Karpas-422 (cell line): ENCODE results near the gene SOX9. TPM values are rescaled to one million over a fixed set of nuclear protein-coding genes. Genes with fewer than 3 reads are reported as not detected.
"Not testable (repeated sequence)": the region's sequence is repeated elsewhere in the genome, so short reads cannot be mapped to it uniquely, and the experiment has no call there.

ENCODE experiments used
- DNase-seq: peaks from one replicate; pipeline ENCODE4 v3.0.0-alpha.2; 2015
- H2AFZ ChIP-seq: fragments of 200-600 bp; sonication (generic); 2 replicates; pipeline ENCODE4 v1.6.1; 2014; ENCODE audit warnings: antibody characterized with exemption, low read length, mixed read lengths
- H3K27ac ChIP-seq: fragments of 200-600 bp; sonication (generic); 2 replicates; pipeline ENCODE4 v1.5.1; 2014; ENCODE audit warnings: mild to moderate bottlenecking, low read length, moderate library complexity
- H3K27me3 ChIP-seq: fragments of 200-600 bp; sonication (generic); 2 replicates; pipeline ENCODE4 v1.6.1; 2014; ENCODE audit warnings: low read length, mixed read lengths
- H3K36me3 ChIP-seq: fragments of 200-600 bp; sonication (generic); 2 replicates; pipeline ENCODE4 v1.6.1; 2014; ENCODE audit warnings: low read length, mixed read lengths; ENCODE audit not compliant: insufficient read depth
- H3K4me1 ChIP-seq: fragments of 200-600 bp; sonication (generic); 2 replicates; pipeline ENCODE4 v1.6.1; 2014; ENCODE audit warnings: mild to moderate bottlenecking, low read length, mixed read lengths
- H3K4me2 ChIP-seq: fragments of 200-600 bp; sonication (generic); 2 replicates; pipeline ENCODE4 v1.6.1; 2014; ENCODE audit warnings: low read length, low read depth, mild to moderate bottlenecking; ENCODE audit not compliant: poor library complexity, severe bottlenecking
- H3K4me3 ChIP-seq: fragments of 200-600 bp; sonication (generic); 2 replicates; pipeline ENCODE4 v1.5.1; 2014; ENCODE audit warnings: mild to moderate bottlenecking, antibody characterized with exemption, low read length, mixed read lengths
- H3K79me2 ChIP-seq: fragments of 200-600 bp; sonication (generic); 2 replicates; pipeline ENCODE4 v1.6.1; 2014; ENCODE audit warnings: mild to moderate bottlenecking, low read length, mixed read lengths
- H3K9ac ChIP-seq: fragments of 200-600 bp; sonication (generic); 2 replicates; pipeline ENCODE4 v1.6.0; 2014; ENCODE audit warnings: low read length
- H3K9me2 ChIP-seq: fragments of 200-600 bp; sonication (generic), shearing (Covaris generic); replicated peaks from 2 replicates; pipeline ENCODE4 v1.6.0; 2014; ENCODE audit warnings: mild to moderate bottlenecking, low read length, moderate library complexity; ENCODE audit not compliant: insufficient read depth
- H3K9me3 ChIP-seq: fragments of 300-700, 200-600 bp; sonication (generic); 2 replicates; pipeline ENCODE4 v1.6.1; 2014; ENCODE audit warnings: low read length, mixed read lengths
- H4K20me1 ChIP-seq: fragments of 200-600 bp; sonication (generic); 2 replicates; pipeline ENCODE4 v1.6.1; 2014; ENCODE audit warnings: mild to moderate bottlenecking, antibody characterized with exemption, low read length, low read depth; ENCODE audit not compliant: insufficient read depth
- total RNA-seq: library from RNA; depleted of rRNA; stranded (reverse); fragments of >200 nt; shearing (Covaris generic); gene quantifications from 2 replicates; pipeline ENCODE4 v1.2.3, GENCODE V29; 2014; ENCODE audit warnings: low replicate concordance

Gene SOX9
- total RNA-seq, 1 experiment from 2014 or later: 30.3 TPM

GRCh38 chr17:72104164-72104862, 16.5 kb upstream of the SOX9 start:
- no peak overlapping the region for H3K9ac ChIP-seq
- H3K4me3 ChIP-seq: no peak overlapping the region
- no peak overlapping the region for H2AFZ ChIP-seq
- no peaks in the 10 kb centered on the region for H4K20me1 ChIP-seq
- no peak overlapping the region for H3K27ac ChIP-seq
- H3K79me2 ChIP-seq: no peaks in the 10 kb centered on the region
- no peaks in the 10 kb centered on the region for H3K27me3 ChIP-seq
- no peaks in the 10 kb centered on the region for H3K9me2 ChIP-seq
- no peak for DNase-seq
- H3K4me1 ChIP-seq: no peaks in the 10 kb centered on the region
- no peak overlapping the region for H3K4me2 ChIP-seq
- no peaks in the 10 kb centered on the region for H3K9me3 ChIP-seq
- no peaks in the 10 kb centered on the region for H3K36me3 ChIP-seq

- H2AFZ ChIP-seq: no peak overlapping the region
- no peaks in the 10 kb centered on the region for H3K27me3 ChIP-seq
- no peaks in the 10 kb centered on the region for H3K9me3 ChIP-seq
- H3K9ac ChIP-seq: no peak overlapping the region
- H3K36me3 ChIP-seq: no peaks in the 10 kb centered on the region
- no peaks in the 10 kb centered on the region for H3K79me2 ChIP-seq
- H3K4me1 ChIP-seq: no peaks in the 10 kb centered on the region
- H4K20me1 ChIP-seq: no peaks in the 10 kb centered on the region
- no peak for DNase-seq
- no peaks in the 10 kb centered on the region for H3K9me2 ChIP-seq
- no peak overlapping the region for H3K4me3 ChIP-seq
- H3K4me2 ChIP-seq: no peak overlapping the region
- H3K27ac ChIP-seq: no peak overlapping the region
Observed at GRCh38 chr17:72104863-72105234, 16.0 kb upstream of the SOX9 start.

- H3K36me3 ChIP-seq: no peaks in the 10 kb centered on the region
- H3K27ac ChIP-seq: no peak overlapping the region
- no peak for DNase-seq
- no peak overlapping the region for H3K4me3 ChIP-seq
- H3K9me3 ChIP-seq: no peaks in the 10 kb centered on the region
- no peak overlapping the region for H3K9ac ChIP-seq
- no peaks in the 10 kb centered on the region for H3K9me2 ChIP-seq
- no peak overlapping the region for H2AFZ ChIP-seq
- H3K79me2 ChIP-seq: no peaks in the 10 kb centered on the region
- H4K20me1 ChIP-seq: no peaks in the 10 kb centered on the region
- H3K4me1 ChIP-seq: no peaks in the 10 kb centered on the region
- no peak overlapping the region for H3K4me2 ChIP-seq
- no peaks in the 10 kb centered on the region for H3K27me3 ChIP-seq
Observed at GRCh38 chr17:72107100-72107499, 13.7 kb upstream of the SOX9 start.

GRCh38 chr17:72110231-72110941, 10.4 kb upstream of the SOX9 start:
- no peaks in the 10 kb centered on the region for H4K20me1 ChIP-seq
- H3K4me3 ChIP-seq: no peak overlapping the region
- no peaks in the 10 kb centered on the region for H3K9me2 ChIP-seq
- DNase-seq: no peak
- no peaks in the 10 kb centered on the region for H3K9me3 ChIP-seq
- H3K4me2 ChIP-seq: no peak overlapping the region
- no peaks in the 10 kb centered on the region for H3K36me3 ChIP-seq
- H3K27me3 ChIP-seq: no peaks in the 10 kb centered on the region
- no peak overlapping the region for H3K27ac ChIP-seq
- H2AFZ ChIP-seq: no peak overlapping the region
- H3K9ac ChIP-seq: no peak overlapping the region
- no peaks in the 10 kb centered on the region for H3K79me2 ChIP-seq
- H3K4me1 ChIP-seq: no peaks in the 10 kb centered on the region

DNA sequence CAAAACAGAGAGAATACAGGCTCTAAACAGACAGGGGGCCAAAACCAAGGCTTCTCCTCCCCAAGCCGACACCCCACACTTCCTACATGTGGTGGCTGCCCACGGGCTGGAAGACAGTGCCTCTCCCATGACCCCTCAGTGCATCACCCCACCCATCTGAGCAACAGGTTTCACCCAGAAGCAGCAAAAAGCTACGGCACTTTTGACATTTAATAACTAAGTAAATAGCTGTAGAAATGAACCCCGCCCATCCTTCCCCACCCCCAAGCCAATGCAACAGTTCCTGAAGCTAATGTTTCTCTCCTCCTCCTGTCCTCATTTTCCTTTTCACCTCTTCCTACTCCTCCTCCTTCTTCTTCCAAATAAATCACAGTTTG, 9.9 kb upstream of the SOX9 start:
- no peak for DNase-seq
- H3K9me3 ChIP-seq: no peaks in the 10 kb centered on the region
- no peaks in the 10 kb centered on the region for H3K4me1 ChIP-seq
- H3K4me3 ChIP-seq: no peak overlapping the region
- no peaks in the 10 kb centered on the region for H4K20me1 ChIP-seq
- no peaks in the 10 kb centered on the region for H3K9me2 ChIP-seq
- no peaks in the 10 kb centered on the region for H3K27me3 ChIP-seq
- H3K27ac ChIP-seq: no peak overlapping the region
- H2AFZ ChIP-seq: no peak overlapping the region
- no peaks in the 10 kb centered on the region for H3K79me2 ChIP-seq
- H3K9ac ChIP-seq: no peak overlapping the region
- H3K36me3 ChIP-seq: no peaks in the 10 kb centered on the region
- H3K4me2 ChIP-seq: no peak overlapping the region

- no peak overlapping the region for H3K4me2 ChIP-seq
- H3K27ac ChIP-seq: no peak overlapping the region
- DNase-seq: no peak
- H3K27me3 ChIP-seq: no peaks in the 10 kb centered on the region
- H3K4me3 ChIP-seq: no peak overlapping the region
- no peaks in the 10 kb centered on the region for H3K9me2 ChIP-seq
- H3K36me3 ChIP-seq: no peaks in the 10 kb centered on the region
- H3K9ac ChIP-seq: no peak overlapping the region
- H3K79me2 ChIP-seq: no peaks in the 10 kb centered on the region
- H4K20me1 ChIP-seq: no peaks in the 10 kb centered on the region
- no peak overlapping the region for H2AFZ ChIP-seq
- no peaks in the 10 kb centered on the region for H3K9me3 ChIP-seq
- no peaks in the 10 kb centered on the region for H3K4me1 ChIP-seq
Observed at GRCh38 chr17:72111336-72111923, 9.4 kb upstream of the SOX9 start.

DNA sequence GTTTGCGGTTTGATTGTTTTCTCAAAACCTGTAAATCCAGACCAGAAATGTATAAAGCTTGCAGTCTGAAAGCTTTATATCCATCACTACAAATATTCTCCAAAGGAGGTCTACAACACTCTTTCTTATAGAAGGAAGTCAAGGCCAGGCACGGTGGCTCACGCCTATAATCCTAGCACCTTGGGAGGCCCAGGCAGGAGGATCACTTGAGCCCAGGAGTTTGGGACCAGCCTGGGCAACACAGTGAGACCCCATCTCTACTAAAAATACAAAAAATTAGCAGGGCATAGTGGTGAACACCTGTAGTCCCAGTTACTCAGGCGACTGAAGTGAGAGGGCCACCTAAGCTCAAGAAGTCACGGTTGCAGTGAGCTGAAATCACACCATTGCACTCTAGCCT, 8.9 kb upstream of the SOX9 start:
- H3K79me2 ChIP-seq, H3K9me3 ChIP-seq, H3K4me2 ChIP-seq, DNase-seq, H3K27me3 ChIP-seq, H3K4me3 ChIP-seq, H2AFZ ChIP-seq, H3K36me3 ChIP-seq, H3K27ac ChIP-seq, H3K9me2 ChIP-seq, H3K4me1 ChIP-seq, H4K20me1 ChIP-seq, H3K9ac ChIP-seq: not testable (repeated sequence)

DNA sequence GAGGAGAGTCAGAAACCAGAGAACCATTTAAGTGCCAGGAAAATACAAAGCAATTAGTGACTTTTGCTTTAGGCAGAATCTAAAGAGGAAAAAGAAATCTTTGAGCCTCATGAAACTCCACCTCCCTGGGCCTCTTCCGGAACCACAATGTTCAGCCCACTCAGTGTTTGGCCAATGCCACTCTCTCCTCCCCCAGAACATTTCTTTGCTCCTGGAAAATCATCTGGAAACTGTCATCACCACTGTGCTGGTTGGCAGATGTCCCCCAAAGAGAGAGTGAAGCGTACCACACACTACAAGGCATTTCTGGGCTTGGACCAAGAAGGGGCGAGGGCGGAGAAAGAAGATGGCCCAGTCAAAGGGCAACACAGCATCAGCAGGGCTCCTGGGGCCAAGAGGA, 7.1 kb upstream of the SOX9 start:
- Histone ChIP-seq H3K79me2 (no peaks in the 10 kb centered on the region), H2AFZ (no peak overlapping the region), H3K4me1 (peaks cover 1% of the 10 kb centered on the region), H3K9me3 (no peaks in the 10 kb centered on the region), H4K20me1 (no peaks in the 10 kb centered on the region), H3K27me3 (no peaks in the 10 kb centered on the region), H3K4me3 (no peak overlapping the region), H3K4me2 (no peak overlapping the region), H3K27ac (no peak overlapping the region), H3K9me2 (no peaks in the 10 kb centered on the region), H3K36me3 (no peaks in the 10 kb centered on the region), H3K9ac (no peak overlapping the region)
- no peak for DNase-seq
